ENCODE data around the gene PET117.
A peak's percentile ranks its signal among the peaks of the same experiment; 100 is the strongest.
"Not testable (repeated sequence)": the region's sequence is repeated elsewhere in the genome, so short reads cannot be mapped to it uniquely, and the experiment has no call there.

Gene PET117

DNA sequence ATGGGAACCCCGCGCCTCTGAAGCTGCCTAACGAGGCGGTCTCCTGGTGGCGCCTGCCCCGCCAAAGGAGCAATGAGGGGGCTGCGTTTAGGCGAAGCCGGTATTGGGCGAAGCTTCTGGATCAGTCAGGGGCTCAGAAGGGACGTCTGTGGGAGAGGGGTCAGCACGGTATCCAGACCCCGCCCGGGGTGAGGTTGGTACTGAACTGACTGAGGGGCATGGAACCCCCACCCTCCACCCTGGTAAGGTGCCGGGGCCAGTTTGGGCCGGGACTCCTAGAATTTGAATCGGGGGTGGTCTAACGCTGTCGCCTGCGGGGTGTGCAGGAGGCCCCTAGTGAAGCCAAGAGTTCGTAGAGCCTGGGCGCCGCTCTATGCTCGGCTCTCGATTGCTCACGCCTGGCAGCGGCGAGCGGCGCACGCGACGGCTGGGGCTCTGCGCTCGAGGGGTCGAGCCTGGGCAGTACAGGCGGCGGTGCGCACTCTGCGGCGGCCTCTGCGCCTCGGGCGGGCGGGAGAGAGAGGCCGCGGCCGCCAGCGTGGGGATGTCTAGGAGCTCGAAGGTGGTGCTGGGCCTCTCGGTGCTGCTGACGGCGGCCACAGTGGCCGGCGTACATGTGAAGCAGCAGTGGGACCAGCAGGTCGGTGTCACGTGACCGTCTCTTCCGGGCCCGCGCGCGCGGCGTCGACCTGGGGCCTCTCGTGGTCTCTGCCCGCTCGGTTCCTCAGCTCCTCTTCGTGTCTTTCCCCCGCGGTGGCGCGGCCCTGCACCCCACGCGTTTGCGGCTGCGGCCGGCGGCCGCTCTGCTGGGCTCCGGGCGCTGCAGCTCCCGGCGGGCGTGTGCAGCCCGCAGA, at the start of gene PET117, which contains the start of gene KAT14:
Gene PET117 (plus strand): TSS at position 452 of the 854 bp plus-strand sequence. CDS start 93 bp downstream, at position 545.
Gene KAT14 (plus strand): TSS at position 452 of the 854 bp plus-strand sequence. CDS start 4,798 bp downstream, outside the sequence.
- peak; percentile 78 for DNase-seq

DNA sequence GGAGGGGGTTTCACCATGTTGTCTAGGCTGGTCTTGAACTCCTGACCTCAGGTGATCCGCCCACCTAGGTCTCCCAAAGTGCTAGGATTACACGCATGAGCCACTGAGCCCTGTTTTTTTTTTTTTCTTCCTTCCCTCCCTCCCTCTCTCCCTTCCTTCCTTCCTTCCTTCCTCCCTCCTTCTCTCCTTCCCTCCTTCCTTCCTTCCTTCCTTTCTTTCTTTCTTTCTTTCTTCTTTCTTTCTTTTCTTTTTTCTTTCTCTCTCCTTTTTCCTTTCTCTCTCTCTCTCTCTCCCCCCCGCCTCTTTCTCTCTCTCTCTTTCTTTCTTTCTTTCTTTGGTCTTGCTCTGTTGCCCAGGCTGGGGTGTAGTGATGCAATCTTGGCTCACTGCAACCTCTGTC, 49.4 kb upstream of the PET117 start:
- not testable (repeated sequence) for DNase-seq

- not testable (repeated sequence) for DNase-seq
Observed at GRCh38 chr20:18088841-18089240, 48.8 kb upstream of the PET117 start.

DNA sequence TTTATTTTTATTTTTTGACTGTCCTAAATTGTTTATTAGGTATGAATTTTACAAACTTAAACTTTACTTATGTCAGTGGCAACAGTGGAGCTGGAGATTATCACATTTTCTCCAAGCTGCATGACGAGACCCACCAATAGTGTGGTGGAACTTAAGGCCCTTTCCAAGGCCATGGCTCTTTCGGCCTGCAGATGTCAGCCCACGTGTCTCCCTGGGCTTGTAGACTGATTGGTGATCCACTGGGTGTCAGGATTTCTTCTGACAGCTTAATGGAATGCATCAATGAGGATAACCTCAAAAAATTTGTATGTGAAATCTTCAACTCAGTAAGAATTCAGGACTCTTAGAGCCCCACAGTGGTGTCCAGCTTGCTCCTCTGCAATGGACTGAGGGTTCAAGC, 47.6 kb upstream of the PET117 start:
- DNase-seq = no peak

- no peak for DNase-seq
Observed at GRCh38 chr20:18090477-18090876, 47.2 kb upstream of the PET117 start.

- DNase-seq = no peak
Observed at GRCh38 chr20:18091623-18092022, 46.0 kb upstream of the PET117 start.

GRCh38 chr20:18092890-18093289, 44.8 kb upstream of the PET117 start:
- DNase-seq = no peak

- DNase-seq = no peak
Observed at GRCh38 chr20:18093388-18093787, 44.3 kb upstream of the PET117 start.

DNA sequence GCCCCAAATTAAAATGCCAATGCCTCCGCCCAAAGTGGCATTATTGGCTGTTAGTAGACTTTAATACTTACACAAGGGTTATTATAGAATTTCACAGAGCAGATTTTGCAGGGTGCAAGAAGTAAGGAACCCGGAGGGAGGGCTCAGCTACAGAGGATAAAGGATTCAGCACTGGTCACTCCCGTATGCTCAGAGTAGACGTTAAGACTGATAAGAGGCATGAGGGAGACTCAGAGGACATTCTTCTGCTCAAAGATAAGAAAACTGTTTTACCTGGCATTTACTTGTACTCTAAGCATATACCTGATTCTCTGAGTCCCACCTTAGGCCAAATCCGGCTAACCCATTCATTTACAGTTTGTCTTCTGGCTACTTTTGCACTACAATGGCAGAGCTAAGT, 43.5 kb upstream of the PET117 start:
- no peak for DNase-seq

GRCh38 chr20:18100569-18100968, 37.1 kb upstream of the PET117 start:
- not testable (repeated sequence) for DNase-seq

- DNase-seq = no peak
Observed at GRCh38 chr20:18101125-18101810, 36.4 kb upstream of the PET117 start.

DNA sequence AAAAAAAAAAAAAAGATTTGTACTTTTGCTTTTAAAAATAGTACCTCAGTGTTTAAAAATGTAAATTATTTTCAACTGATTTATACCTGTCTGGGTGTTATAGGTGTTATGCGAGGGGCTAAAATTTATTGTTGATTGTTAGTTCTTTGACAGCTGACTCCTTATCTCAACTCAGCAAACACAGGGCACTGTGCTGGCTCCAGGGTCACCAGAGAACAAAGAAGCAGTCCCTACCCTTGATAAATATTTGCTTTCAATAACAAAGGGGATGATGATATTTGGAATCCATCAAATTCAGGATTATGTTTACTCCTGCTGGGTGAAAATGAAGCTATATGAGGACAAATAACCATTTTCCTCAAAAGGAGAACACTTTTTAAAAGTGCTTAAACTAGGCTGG, 34.2 kb upstream of the PET117 start:
- DNase-seq = peak; percentile 39

- DNase-seq = no peak
Observed at GRCh38 chr20:18108326-18108725, 29.3 kb upstream of the PET117 start.

DNA sequence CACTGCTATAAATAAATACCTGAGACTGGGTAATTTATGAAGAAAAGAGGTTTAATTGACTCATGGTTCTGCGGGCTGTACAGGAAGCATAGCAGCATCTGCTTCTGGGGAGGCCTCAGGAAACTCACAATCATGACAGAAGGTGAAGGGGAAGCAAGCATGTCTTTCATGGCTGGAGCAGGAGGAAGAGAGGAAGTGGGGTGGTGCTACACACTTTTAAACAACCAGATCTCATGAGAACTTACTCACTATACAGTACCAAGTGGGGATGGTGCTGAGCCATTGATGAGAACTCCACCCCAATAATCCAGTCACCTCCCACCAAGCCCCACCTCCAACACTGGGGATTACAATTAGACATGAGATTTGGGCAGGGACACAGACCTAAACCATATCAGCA, 9.1 kb upstream of the PET117 start:
- DNase-seq = not testable (repeated sequence)

- DNase-seq = no peak
Observed at GRCh38 chr20:18132663-18133062, 5.0 kb upstream of the PET117 start.

GRCh38 chr20:18133962-18134361, 3.7 kb upstream of the PET117 start:
- no peak for DNase-seq

GRCh38 chr20:18138266-18138582, 561 bp downstream of the PET117 start:
- DNase-seq = no peak

DNA sequence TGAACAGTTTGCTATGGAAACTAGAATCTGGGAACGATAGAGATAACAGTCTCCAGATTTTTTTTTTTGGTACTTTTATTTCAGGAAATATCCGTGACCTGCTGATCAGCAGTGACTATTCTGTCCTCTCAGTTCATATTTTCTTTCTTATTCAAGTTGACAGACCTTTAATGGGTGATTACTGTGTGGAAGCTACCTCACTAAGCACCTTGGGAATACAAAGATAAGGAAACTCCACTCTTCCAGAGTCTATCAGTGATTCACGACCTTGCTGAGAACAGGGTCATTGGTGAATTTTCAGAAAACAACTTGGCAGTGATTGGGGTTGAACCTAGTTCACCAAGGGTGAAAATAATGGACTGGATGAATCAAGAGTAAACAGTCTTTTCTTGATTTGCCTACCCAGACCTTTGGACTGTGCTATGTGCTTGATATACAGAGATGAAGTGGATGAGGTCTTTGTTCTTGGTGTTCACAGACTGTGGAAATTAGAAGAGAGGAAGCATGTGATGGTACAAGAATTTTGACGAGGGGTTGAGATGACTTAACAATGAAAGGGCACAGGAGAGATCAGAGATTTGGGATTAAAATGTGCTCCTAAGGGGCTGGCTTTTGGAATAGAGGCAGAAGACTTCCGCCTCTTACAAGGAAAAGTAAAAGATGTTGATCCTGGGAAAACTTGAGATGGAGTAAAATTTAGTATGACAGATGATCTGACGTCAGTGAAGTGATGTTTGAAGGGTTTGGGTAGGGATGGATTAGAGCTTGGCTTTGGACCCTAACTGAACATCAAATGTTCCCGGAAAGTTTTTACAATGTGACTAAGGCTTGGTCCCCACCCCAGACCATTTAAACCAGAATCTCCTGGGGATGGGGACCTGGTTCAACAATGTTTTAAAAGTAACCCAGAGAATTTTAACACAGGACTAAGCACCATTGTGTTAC, 1.2 kb downstream of the PET117 start:
- no peak for DNase-seq

- DNase-seq = no peak
Observed at GRCh38 chr20:18139832-18140231, 2.2 kb downstream of the PET117 start.

DNA sequence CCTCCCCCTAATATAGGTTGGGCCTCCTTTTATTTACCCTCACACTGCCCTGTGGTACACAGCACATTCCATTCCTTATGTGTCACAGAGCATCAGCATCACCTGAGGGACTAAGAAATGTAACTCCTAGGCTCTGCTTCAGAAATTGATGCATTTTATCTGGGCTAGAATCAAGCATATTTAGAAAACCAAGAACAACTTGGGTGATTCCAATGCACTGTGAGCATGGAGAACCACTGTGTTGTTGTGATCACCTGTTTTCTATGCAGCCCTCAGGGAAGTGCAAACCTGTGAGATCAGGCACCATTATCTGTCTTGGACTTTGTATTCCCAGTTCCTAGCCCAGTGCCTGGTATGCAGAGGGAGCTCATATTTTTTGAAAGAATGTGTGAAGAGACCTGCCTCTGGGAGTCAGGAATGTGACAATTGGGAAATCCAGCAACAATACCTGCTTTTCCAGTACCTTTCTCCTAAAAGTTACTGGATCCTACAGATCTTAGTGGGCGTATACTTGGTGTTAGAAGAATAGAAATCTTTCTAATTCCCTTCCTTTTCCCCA, 7.0 kb downstream of the PET117 start:
- DNase-seq = no peak

- no peak for DNase-seq
Observed at GRCh38 chr20:18154342-18154741, 16.7 kb downstream of the PET117 start.

DNA sequence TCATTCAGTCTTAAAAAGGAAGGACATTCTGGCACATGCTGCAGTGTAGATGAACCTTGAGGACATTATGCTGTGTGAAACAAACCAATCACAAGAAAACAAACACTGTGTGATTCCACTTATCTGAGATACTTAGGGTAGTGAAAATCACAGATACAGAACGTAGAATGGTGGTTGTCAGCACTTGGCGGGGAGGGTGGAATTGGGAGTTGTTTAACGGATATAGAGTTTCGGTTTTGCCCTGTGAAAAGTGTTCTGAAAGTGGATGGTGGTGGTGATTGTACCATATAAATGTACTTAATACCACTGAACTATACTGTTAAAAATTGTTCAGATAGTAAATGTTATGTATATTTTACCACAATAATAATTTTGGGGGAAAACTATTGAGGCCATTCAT, 18.4 kb downstream of the PET117 start:
- no peak for DNase-seq

DNA sequence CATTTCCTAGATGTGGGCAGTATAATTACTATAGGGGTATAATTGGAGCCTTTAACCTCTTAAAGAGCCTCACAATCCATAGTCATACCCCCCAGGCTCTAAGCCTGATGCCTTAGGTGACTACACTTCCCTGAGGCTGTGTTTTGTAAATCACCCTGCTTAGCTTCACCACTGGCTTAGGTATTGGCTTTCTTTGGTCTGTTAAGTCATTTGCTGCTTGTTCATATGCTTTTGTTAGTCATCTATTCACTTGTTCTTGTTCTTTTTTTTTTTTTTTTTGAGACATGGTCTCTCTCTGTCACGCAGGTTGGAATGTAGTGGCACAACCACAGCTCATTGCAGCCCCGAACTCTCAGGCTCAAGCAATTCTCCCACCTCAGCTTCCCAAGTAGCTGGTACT, 26.7 kb downstream of the PET117 start:
- no peak for DNase-seq
